Cardiac muscle cell (in vitro differentiated cells and primary cell): Measurements from ENCODE around the gene TXLNB. TPM values are rescaled to one million over a fixed set of nuclear protein-coding genes. Genes with fewer than 3 reads are reported as not detected.

Source experiments
- DNase-seq, 2 donors: peaks; one replicate each; pipeline versions ENCODE4 v3.0.0 to v3.0.0-alpha.2; 2010 to 2017; ENCODE audit warnings: low read depth in 1 of 2, low spot score in 1 of 2
- H3K27ac ChIP-seq: fragments of 200-600 bp; sonication (generic); 2 replicates; pipeline ENCODE4 v1.5.1; 2016
- H3K27me3 ChIP-seq: fragments of 200-600 bp; sonication (generic); 2 replicates; pipeline ENCODE4 v1.6.0; 2016; ENCODE audit warnings: control low read depth
- H3K36me3 ChIP-seq: fragments of 200-600 bp; sonication (generic); 2 replicates; pipeline ENCODE4 v1.5.1; 2016; ENCODE audit warnings: control low read depth
- H3K4me1 ChIP-seq: fragments of 200-600 bp; sonication (generic); 2 replicates; pipeline ENCODE4 v1.8.1; 2017; ENCODE audit warnings: low read depth, mild to moderate bottlenecking, mixed run types
- H3K4me3 ChIP-seq: fragments of 200-600 bp; sonication (generic); 2 replicates; pipeline ENCODE4 v1.5.1; 2016; ENCODE audit warnings: mild to moderate bottlenecking
- H3K9me3 ChIP-seq: fragments of 200-600 bp; sonication (generic); 2 replicates; pipeline ENCODE4 v1.5.1; 2017; ENCODE audit warnings: low read depth, mild to moderate bottlenecking, control low read depth
- polyA plus RNA-seq: library from polyadenylated mRNA; unstranded; fragments of >200 nt; fragmentation: Nextera tagmentation; extraction: Ambion mirVana; gene quantifications from 2 replicates; pipeline ENCODE4 v1.2.1, GENCODE V29; 2016
- total RNA-seq: library from RNA; depleted of rRNA; stranded (reverse); fragments of >200 nt; gene quantifications from 2 replicates; pipeline ENCODE4 v1.2.3, GENCODE V29; 2016
- TF ChIP-seq, protein P1 (sequence below): IDR thresholded peaks from 2 replicates; pipeline ENCODE4 v1.5.1; 2012; ENCODE audit warnings: low read depth, mild to moderate bottlenecking, low read length

Gene TXLNB
- total and polyA plus RNA-seq, 2 experiments from 2014 or later, result 5.9 to 17.5 TPM

DNA sequence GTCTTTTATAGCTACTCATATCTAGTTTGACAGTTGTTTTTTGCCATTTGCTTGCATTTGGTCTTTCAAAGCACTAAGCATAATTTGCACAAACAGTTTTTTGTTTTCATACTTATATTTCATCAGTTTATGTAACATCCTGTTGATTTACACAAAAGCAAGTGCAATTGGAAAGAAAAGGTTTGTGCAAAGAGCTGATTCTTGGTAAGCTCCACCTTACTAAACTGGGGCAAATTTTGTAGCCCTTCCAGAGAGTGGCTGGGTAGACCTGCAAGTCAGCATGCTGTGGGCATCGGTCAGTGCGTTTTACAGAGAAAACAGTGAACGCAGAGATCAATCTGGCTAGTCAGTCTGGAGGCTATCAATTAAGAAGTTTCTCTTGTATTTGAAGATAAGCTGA, 34.5 kb downstream of the TXLNB start:
- Histone ChIP-seq H3K27ac (no peak overlapping the region), H3K4me3 (no peak overlapping the region), H3K36me3 (no peaks in the 10 kb centered on the region), H3K9me3 (no peaks in the 10 kb centered on the region), H3K4me1 (no peaks in the 10 kb centered on the region), H3K27me3 (no peaks in the 10 kb centered on the region)
- TF ChIP-seq, protein P1, sequence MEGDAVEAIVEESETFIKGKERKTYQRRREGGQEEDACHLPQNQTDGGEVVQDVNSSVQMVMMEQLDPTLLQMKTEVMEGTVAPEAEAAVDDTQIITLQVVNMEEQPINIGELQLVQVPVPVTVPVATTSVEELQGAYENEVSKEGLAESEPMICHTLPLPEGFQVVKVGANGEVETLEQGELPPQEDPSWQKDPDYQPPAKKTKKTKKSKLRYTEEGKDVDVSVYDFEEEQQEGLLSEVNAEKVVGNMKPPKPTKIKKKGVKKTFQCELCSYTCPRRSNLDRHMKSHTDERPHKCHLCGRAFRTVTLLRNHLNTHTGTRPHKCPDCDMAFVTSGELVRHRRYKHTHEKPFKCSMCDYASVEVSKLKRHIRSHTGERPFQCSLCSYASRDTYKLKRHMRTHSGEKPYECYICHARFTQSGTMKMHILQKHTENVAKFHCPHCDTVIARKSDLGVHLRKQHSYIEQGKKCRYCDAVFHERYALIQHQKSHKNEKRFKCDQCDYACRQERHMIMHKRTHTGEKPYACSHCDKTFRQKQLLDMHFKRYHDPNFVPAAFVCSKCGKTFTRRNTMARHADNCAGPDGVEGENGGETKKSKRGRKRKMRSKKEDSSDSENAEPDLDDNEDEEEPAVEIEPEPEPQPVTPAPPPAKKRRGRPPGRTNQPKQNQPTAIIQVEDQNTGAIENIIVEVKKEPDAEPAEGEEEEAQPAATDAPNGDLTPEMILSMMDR, result no peak
- DNase-seq, result no peak

DNA sequence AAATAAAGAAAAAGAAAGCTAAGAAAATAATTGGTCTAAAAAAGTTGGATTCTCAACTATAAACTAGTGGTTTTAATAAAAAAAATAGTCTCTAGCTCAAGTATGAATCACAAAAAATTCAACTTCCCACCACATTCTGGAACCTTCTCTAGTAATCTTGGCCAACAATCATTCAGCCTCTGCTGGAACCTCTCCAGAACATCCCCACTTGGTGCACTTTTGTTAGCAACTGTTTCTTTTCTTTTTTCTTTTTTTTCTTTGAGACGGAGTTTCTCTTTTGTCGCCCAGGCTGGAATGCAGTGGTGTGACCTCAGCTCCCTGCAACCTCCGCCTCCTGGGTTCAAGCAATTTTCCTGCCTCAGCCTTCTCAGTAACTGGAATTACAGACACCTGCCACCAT, 35.7 kb downstream of the TXLNB start:
- H3K9me3 ChIP-seq, result no peaks in the 10 kb centered on the region
- no peak overlapping the region for H3K27ac ChIP-seq
- TF ChIP-seq, protein P1, result no peak
- H3K4me1 ChIP-seq, result peaks cover 12% of the 10 kb centered on the region
- DNase-seq, result peak in 1 of 2 donors; percentile 82
- no peaks in the 10 kb centered on the region for H3K27me3 ChIP-seq
- no peaks in the 10 kb centered on the region for H3K36me3 ChIP-seq
- H3K4me3 ChIP-seq, result no peak overlapping the region

DNA sequence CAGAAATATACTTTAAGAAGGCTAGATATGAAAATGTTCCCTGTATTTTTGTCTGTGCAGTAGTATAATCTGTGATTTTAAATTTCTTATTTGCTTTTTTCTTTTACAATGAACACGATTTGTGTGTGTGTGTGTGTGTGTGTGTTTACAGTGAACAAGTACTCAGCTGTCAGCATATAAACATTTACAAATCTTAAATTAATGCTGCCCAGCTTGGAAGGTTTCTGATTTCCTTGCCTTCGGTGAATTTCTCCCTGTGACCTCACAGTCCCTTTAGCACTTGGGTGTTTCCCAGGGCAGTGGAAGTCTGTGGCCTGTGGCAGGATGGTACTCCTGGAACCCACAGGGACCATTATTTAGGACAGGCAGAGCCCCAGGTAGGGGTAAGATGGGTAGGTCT, 37.6 kb downstream of the TXLNB start:
- Histone ChIP-seq H3K4me3 (no peak overlapping the region), H3K4me1 (peaks cover 16% of the 10 kb centered on the region), H3K9me3 (no peaks in the 10 kb centered on the region), H3K27me3 (no peaks in the 10 kb centered on the region), H3K36me3 (no peaks in the 10 kb centered on the region), H3K27ac (no peak overlapping the region)
- TF ChIP-seq, protein P1, result no peak
- DNase-seq, result no peak

DNA sequence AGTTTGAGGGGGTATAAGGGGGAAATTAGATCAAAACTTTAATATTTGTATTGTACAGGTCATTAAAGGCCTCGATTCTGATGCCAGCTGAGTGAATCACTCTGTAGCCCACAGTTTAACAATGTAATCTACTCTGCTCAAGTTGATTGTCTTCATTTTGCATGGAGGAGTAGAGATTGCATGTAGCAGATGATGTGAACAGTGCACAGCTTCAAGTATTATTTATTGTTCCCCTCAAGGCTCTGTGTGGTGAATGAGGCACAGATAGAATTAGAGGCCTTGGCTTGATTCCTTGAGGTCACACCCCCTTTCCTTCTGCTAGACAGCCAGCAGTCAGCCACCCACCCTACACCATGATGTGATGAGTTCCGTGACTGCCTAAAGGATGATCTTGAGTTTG, 38.1 kb downstream of the TXLNB start:
- Histone ChIP-seq H3K27ac (no peak overlapping the region), H3K36me3 (no peaks in the 10 kb centered on the region), H3K4me1 (peaks cover 16% of the 10 kb centered on the region), H3K4me3 (no peak overlapping the region), H3K27me3 (no peaks in the 10 kb centered on the region), H3K9me3 (no peaks in the 10 kb centered on the region)
- peak in 1 of 2 donors; percentile 34 for DNase-seq
- TF ChIP-seq, protein P1, result no peak

DNA sequence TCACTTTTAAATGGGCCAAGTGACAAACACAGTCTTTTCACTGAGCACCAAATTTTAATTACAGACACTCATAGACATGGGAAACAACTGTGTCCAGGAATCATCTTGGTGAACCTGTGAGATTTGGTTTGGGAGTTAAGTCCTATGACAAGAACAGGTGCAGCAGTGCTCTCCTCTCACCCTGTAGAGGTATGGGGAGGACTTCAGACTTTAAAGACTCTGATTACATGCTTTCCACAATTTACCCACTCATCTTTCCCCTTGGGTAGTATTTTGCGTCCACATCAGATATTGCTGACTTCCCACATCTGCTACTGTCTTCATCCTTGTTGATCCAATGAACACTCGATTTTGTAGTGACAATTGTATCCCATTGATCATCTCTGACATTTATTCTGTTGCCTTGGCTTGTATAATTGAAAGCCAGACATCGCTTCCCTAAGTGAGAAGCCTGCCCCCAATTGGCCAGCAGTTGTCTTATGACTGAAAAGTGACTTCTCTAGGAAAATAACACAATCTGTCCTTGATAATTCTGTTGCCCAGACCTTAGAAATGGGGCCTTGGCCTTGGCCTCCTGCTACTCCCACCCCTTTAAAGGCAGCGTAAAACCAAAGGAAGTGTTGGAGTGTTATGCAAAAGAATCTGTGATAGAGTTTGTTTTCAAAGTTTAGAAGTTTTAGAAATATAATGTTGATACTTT, 40.0 kb downstream of the TXLNB start:
- no peak for DNase-seq

More for the DNA sequence above, 40.0 kb downstream of the TXLNB start:
- H3K36me3 ChIP-seq, result no peaks in the 10 kb centered on the region
- TF ChIP-seq, protein P1, result no peak
- peak overlapping the region; percentile 76 for H3K27ac ChIP-seq
- no peaks in the 10 kb centered on the region for H3K9me3 ChIP-seq
- H3K4me1 ChIP-seq, result peaks cover 16% of the 10 kb centered on the region
- no peaks in the 10 kb centered on the region for H3K27me3 ChIP-seq
- H3K4me3 ChIP-seq, result no peak overlapping the region
